Measurements from ENCODE around the gene BTK.

DNA sequence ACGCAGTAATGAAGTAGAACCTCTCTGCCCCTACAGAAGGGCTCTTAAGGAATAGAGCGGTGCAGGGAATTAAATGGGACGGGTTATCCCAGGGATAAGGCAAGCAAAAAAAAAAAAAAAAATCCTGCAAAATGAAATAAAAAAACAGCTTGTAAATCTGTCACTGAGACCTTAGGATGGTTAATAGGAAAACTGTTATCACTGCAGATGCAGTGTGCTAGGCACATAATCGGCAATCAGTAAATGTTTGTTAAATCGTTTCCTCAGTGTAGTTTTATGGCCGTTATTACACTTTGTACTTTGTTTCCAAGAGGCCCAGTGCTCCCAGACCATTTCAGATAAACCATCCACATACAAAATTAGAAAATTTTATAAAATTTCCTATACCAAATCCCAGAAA is 23.1 kb upstream of the BTK start:
- TF ChIP-seq, protein P1, sequence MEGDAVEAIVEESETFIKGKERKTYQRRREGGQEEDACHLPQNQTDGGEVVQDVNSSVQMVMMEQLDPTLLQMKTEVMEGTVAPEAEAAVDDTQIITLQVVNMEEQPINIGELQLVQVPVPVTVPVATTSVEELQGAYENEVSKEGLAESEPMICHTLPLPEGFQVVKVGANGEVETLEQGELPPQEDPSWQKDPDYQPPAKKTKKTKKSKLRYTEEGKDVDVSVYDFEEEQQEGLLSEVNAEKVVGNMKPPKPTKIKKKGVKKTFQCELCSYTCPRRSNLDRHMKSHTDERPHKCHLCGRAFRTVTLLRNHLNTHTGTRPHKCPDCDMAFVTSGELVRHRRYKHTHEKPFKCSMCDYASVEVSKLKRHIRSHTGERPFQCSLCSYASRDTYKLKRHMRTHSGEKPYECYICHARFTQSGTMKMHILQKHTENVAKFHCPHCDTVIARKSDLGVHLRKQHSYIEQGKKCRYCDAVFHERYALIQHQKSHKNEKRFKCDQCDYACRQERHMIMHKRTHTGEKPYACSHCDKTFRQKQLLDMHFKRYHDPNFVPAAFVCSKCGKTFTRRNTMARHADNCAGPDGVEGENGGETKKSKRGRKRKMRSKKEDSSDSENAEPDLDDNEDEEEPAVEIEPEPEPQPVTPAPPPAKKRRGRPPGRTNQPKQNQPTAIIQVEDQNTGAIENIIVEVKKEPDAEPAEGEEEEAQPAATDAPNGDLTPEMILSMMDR (IDR thresholded peaks at IDR 0.05; ENCODE audit: insufficient read depth, low read depth, low read length), result no peak
- no peak for TF ChIP-seq EZH2 (IDR thresholded peaks at IDR 0.05; ENCODE audit: insufficient read depth, low read length)
